ENCODE results near the gene CENPC.
A peak's percentile ranks its signal among the peaks of the same experiment; 100 is the strongest.
"Not testable (repeated sequence)": the region's sequence is repeated elsewhere in the genome, so short reads cannot be mapped to it uniquely, and the experiment has no call there.

Gene CENPC

GRCh38 chr4:67545199-67546003 lies at the start of gene CENPC:
Gene CENPC, minus strand, starts transcription at chr4:67545503. Its CDS starts 148 bp downstream, at chr4:67545355.
- peak; percentile 94 for DNase-seq

GRCh38 chr4:67593741-67594175 lies 48.5 kb upstream of the CENPC start:
- DNase-seq, result no peak

GRCh38 chr4:67587156-67587555 lies 41.9 kb upstream of the CENPC start:
- DNase-seq, result no peak

GRCh38 chr4:67584496-67584895 lies 39.2 kb upstream of the CENPC start:
- no peak for DNase-seq

GRCh38 chr4:67581913-67582312 lies 36.6 kb upstream of the CENPC start:
- no peak for DNase-seq

- DNase-seq, result no peak
Observed at GRCh38 chr4:67581208-67581857, 36.0 kb upstream of the CENPC start.

GRCh38 chr4:67580577-67580976 lies 35.3 kb upstream of the CENPC start:
- no peak for DNase-seq

GRCh38 chr4:67576538-67576937 lies 31.2 kb upstream of the CENPC start:
- no peak for DNase-seq

GRCh38 chr4:67576059-67576466 lies 30.8 kb upstream of the CENPC start:
- DNase-seq, result no peak

GRCh38 chr4:67575232-67576058 lies 30.1 kb upstream of the CENPC start:
- DNase-seq, result peak; percentile 12

- peak; percentile 16 for DNase-seq
Observed at GRCh38 chr4:67573193-67573592, 27.9 kb upstream of the CENPC start.

GRCh38 chr4:67571975-67572374 lies 26.7 kb upstream of the CENPC start:
- no peak for DNase-seq

- no peak for DNase-seq
Observed at GRCh38 chr4:67570537-67570936, 25.2 kb upstream of the CENPC start.

GRCh38 chr4:67568820-67569219 lies 23.5 kb upstream of the CENPC start:
- no peak for DNase-seq

- no peak for DNase-seq
Observed at GRCh38 chr4:67566335-67566734, 21.0 kb upstream of the CENPC start.

GRCh38 chr4:67565284-67565683 lies 20.0 kb upstream of the CENPC start:
- DNase-seq, result no peak

- peak; percentile 37 for DNase-seq
Observed at GRCh38 chr4:67558493-67558892, 13.2 kb upstream of the CENPC start, which contains the start of gene STAP1. Gene STAP1, plus strand, starts transcription at chr4:67558727. Its CDS starts 83 bp downstream, at chr4:67558810.

GRCh38 chr4:67556436-67556835 lies 11.1 kb upstream of the CENPC start:
- DNase-seq, result no peak

- no peak for DNase-seq
Observed at GRCh38 chr4:67555447-67555846, 10.1 kb upstream of the CENPC start.

- no peak for DNase-seq
Observed at GRCh38 chr4:67554096-67554495, 8.8 kb upstream of the CENPC start.

GRCh38 chr4:67552146-67552792 lies 7.0 kb upstream of the CENPC start:
- not testable (repeated sequence) for DNase-seq

GRCh38 chr4:67550857-67551256 lies 5.6 kb upstream of the CENPC start:
- no peak for DNase-seq

GRCh38 chr4:67550451-67550850 lies 5.1 kb upstream of the CENPC start:
- DNase-seq, result no peak

All from CD4-positive, alpha-beta T cell treated with Interleukin-17A for 4 hours (primary cell).